Karpas-422 (cell line): Measurements from ENCODE around the gene IMMT. TPM values are rescaled to one million over a fixed set of nuclear protein-coding genes. Genes with fewer than 3 reads are reported as not detected.
"Not testable (repeated sequence)": the region's sequence is repeated elsewhere in the genome, so short reads cannot be mapped to it uniquely, and the experiment has no call there.

ENCODE experiments used
- DNase-seq: peaks from one replicate; pipeline ENCODE4 v3.0.0-alpha.2; 2015
- H2AFZ ChIP-seq: fragments of 200-600 bp; sonication (generic); 2 replicates; pipeline ENCODE4 v1.6.1; 2014; ENCODE audit warnings: antibody characterized with exemption, low read length, mixed read lengths
- H3K27ac ChIP-seq: fragments of 200-600 bp; sonication (generic); 2 replicates; pipeline ENCODE4 v1.5.1; 2014; ENCODE audit warnings: mild to moderate bottlenecking, low read length, moderate library complexity
- H3K27me3 ChIP-seq: fragments of 200-600 bp; sonication (generic); 2 replicates; pipeline ENCODE4 v1.6.1; 2014; ENCODE audit warnings: low read length, mixed read lengths
- H3K36me3 ChIP-seq: fragments of 200-600 bp; sonication (generic); 2 replicates; pipeline ENCODE4 v1.6.1; 2014; ENCODE audit warnings: low read length, mixed read lengths; ENCODE audit not compliant: insufficient read depth
- H3K4me1 ChIP-seq: fragments of 200-600 bp; sonication (generic); 2 replicates; pipeline ENCODE4 v1.6.1; 2014; ENCODE audit warnings: mild to moderate bottlenecking, low read length, mixed read lengths
- H3K4me2 ChIP-seq: fragments of 200-600 bp; sonication (generic); 2 replicates; pipeline ENCODE4 v1.6.1; 2014; ENCODE audit warnings: low read length, low read depth, mild to moderate bottlenecking; ENCODE audit not compliant: poor library complexity, severe bottlenecking
- H3K4me3 ChIP-seq: fragments of 200-600 bp; sonication (generic); 2 replicates; pipeline ENCODE4 v1.5.1; 2014; ENCODE audit warnings: mild to moderate bottlenecking, antibody characterized with exemption, low read length, mixed read lengths
- H3K79me2 ChIP-seq: fragments of 200-600 bp; sonication (generic); 2 replicates; pipeline ENCODE4 v1.6.1; 2014; ENCODE audit warnings: mild to moderate bottlenecking, low read length, mixed read lengths
- H3K9ac ChIP-seq: fragments of 200-600 bp; sonication (generic); 2 replicates; pipeline ENCODE4 v1.6.0; 2014; ENCODE audit warnings: low read length
- H3K9me2 ChIP-seq: fragments of 200-600 bp; sonication (generic), shearing (Covaris generic); replicated peaks from 2 replicates; pipeline ENCODE4 v1.6.0; 2014; ENCODE audit warnings: mild to moderate bottlenecking, low read length, moderate library complexity; ENCODE audit not compliant: insufficient read depth
- H3K9me3 ChIP-seq: fragments of 300-700, 200-600 bp; sonication (generic); 2 replicates; pipeline ENCODE4 v1.6.1; 2014; ENCODE audit warnings: low read length, mixed read lengths
- H4K20me1 ChIP-seq: fragments of 200-600 bp; sonication (generic); 2 replicates; pipeline ENCODE4 v1.6.1; 2014; ENCODE audit warnings: mild to moderate bottlenecking, antibody characterized with exemption, low read length, low read depth; ENCODE audit not compliant: insufficient read depth
- total RNA-seq: library from RNA; depleted of rRNA; stranded (reverse); fragments of >200 nt; shearing (Covaris generic); gene quantifications from 2 replicates; pipeline ENCODE4 v1.2.3, GENCODE V29; 2014; ENCODE audit warnings: low replicate concordance; rRNA removed

IMMT gene
- 75.6 and 115 TPM in 2 replicates for total RNA-seq

- Histone ChIP-seq H3K27me3 (no peaks in the 10 kb centered on the region), H2AFZ (no peak within 1 kb of the TSS), H3K4me2 (peak within 1 kb of the TSS; percentile 97), H3K4me1 (peaks cover 40% of the 10 kb centered on the region), H3K27ac (peak within 1 kb of the TSS; percentile 92), H3K36me3 (peaks cover 14% of the 10 kb centered on the region; the same call in 1 of the 2 replicates), H3K4me3 (peak within 1 kb of the TSS; percentile 73), H3K9me3 (no peaks in the 10 kb centered on the region), H4K20me1 (peaks cover 32% of the 10 kb centered on the region), H3K9me2 (no peaks in the 10 kb centered on the region), H3K9ac (peak within 1 kb of the TSS; percentile 97), H3K79me2 (peaks cover 77% of the 10 kb centered on the region)
- DNase-seq, result peak; percentile 99
Observed at GRCh38 chr2:86195055-86195807, at the start of gene IMMT. IMMT (minus strand) TSS chr2:86195462; CDS start chr2:86195382, 80 bp downstream.

GRCh38 chr2:86244781-86245180, 49.5 kb upstream of the IMMT start:
- H3K27ac ChIP-seq, H3K9me2 ChIP-seq, H3K27me3 ChIP-seq, H3K9ac ChIP-seq, H3K4me3 ChIP-seq, H3K4me2 ChIP-seq, H3K9me3 ChIP-seq, DNase-seq, H3K36me3 ChIP-seq, H2AFZ ChIP-seq, H3K79me2 ChIP-seq, H4K20me1 ChIP-seq: not testable (repeated sequence)
- peaks cover 13% of the 10 kb centered on the region for H3K4me1 ChIP-seq

GRCh38 chr2:86243950-86244733, 48.9 kb upstream of the IMMT start:
- Histone ChIP-seq H3K36me3 (no peaks in the 10 kb centered on the region), H3K27me3 (no peaks in the 10 kb centered on the region; the same call in 1 of the 2 replicates), H3K4me2 (no peak overlapping the region), H3K4me1 (peaks cover 6% of the 10 kb centered on the region), H3K27ac (no peak overlapping the region), H3K9ac (no peak overlapping the region), H4K20me1 (no peaks in the 10 kb centered on the region), H3K9me2 (no peaks in the 10 kb centered on the region), H3K4me3 (no peak overlapping the region), H2AFZ (no peak overlapping the region), H3K79me2 (no peaks in the 10 kb centered on the region), H3K9me3 (no peaks in the 10 kb centered on the region)
- peak; percentile 67 for DNase-seq

GRCh38 chr2:86243272-86243671, 48.0 kb upstream of the IMMT start:
- no peak overlapping the region for H3K4me3 ChIP-seq
- H2AFZ ChIP-seq, result no peak overlapping the region
- no peak overlapping the region for H3K9ac ChIP-seq
- no peaks in the 10 kb centered on the region; the same call in 1 of the 2 replicates for H3K27me3 ChIP-seq
- H3K27ac ChIP-seq, result no peak overlapping the region
- peaks cover 6% of the 10 kb centered on the region for H3K4me1 ChIP-seq
- DNase-seq, result no peak
- no peaks in the 10 kb centered on the region for H3K79me2 ChIP-seq
- no peaks in the 10 kb centered on the region for H4K20me1 ChIP-seq
- H3K9me3 ChIP-seq, result no peaks in the 10 kb centered on the region
- no peaks in the 10 kb centered on the region for H3K9me2 ChIP-seq
- H3K36me3 ChIP-seq, result no peaks in the 10 kb centered on the region
- no peak overlapping the region for H3K4me2 ChIP-seq

- no peak overlapping the region for H3K4me2 ChIP-seq
- no peaks in the 10 kb centered on the region for H3K9me3 ChIP-seq
- no peak overlapping the region for H3K9ac ChIP-seq
- H3K4me3 ChIP-seq, result no peak overlapping the region
- no peaks in the 10 kb centered on the region; the same call in 1 of the 2 replicates for H3K27me3 ChIP-seq
- peaks cover 6% of the 10 kb centered on the region for H3K4me1 ChIP-seq
- no peak overlapping the region for H3K27ac ChIP-seq
- no peaks in the 10 kb centered on the region for H4K20me1 ChIP-seq
- no peaks in the 10 kb centered on the region for H3K9me2 ChIP-seq
- H3K79me2 ChIP-seq, result no peaks in the 10 kb centered on the region
- DNase-seq, result no peak
- no peaks in the 10 kb centered on the region for H3K36me3 ChIP-seq
- H2AFZ ChIP-seq, result no peak overlapping the region
Observed at GRCh38 chr2:86241611-86242010, 46.3 kb upstream of the IMMT start.

GRCh38 chr2:86240251-86240650, 45.0 kb upstream of the IMMT start:
- H3K27ac ChIP-seq, result no peak overlapping the region
- no peaks in the 10 kb centered on the region; the same call in 1 of the 2 replicates for H3K27me3 ChIP-seq
- H3K36me3 ChIP-seq, result no peaks in the 10 kb centered on the region
- DNase-seq, result no peak
- H3K4me2 ChIP-seq, result no peak overlapping the region
- H3K9ac ChIP-seq, result no peak overlapping the region
- no peak overlapping the region for H2AFZ ChIP-seq
- H3K4me3 ChIP-seq, result no peak overlapping the region
- H4K20me1 ChIP-seq, result no peaks in the 10 kb centered on the region
- H3K9me3 ChIP-seq, result no peaks in the 10 kb centered on the region
- no peaks in the 10 kb centered on the region for H3K79me2 ChIP-seq
- no peaks in the 10 kb centered on the region for H3K9me2 ChIP-seq
- peaks cover 6% of the 10 kb centered on the region for H3K4me1 ChIP-seq

GRCh38 chr2:86239745-86240144, 44.5 kb upstream of the IMMT start:
- Histone ChIP-seq H3K36me3 (no peaks in the 10 kb centered on the region), H4K20me1 (no peaks in the 10 kb centered on the region), H3K27ac (no peak overlapping the region), H3K9me3 (no peaks in the 10 kb centered on the region), H3K4me1 (peaks cover 6% of the 10 kb centered on the region), H3K4me3 (no peak overlapping the region), H3K79me2 (no peaks in the 10 kb centered on the region), H3K4me2 (no peak overlapping the region), H3K27me3 (no peaks in the 10 kb centered on the region; the same call in 1 of the 2 replicates), H3K9ac (no peak overlapping the region), H3K9me2 (no peaks in the 10 kb centered on the region), H2AFZ (no peak overlapping the region)
- no peak for DNase-seq

GRCh38 chr2:86239326-86239725, 44.1 kb upstream of the IMMT start:
- no peak overlapping the region for H3K4me2 ChIP-seq
- no peaks in the 10 kb centered on the region for H4K20me1 ChIP-seq
- no peak overlapping the region for H2AFZ ChIP-seq
- H3K9me2 ChIP-seq, result no peaks in the 10 kb centered on the region
- H3K4me1 ChIP-seq, result peaks cover 6% of the 10 kb centered on the region
- H3K79me2 ChIP-seq, result no peaks in the 10 kb centered on the region
- H3K9me3 ChIP-seq, result no peaks in the 10 kb centered on the region
- H3K9ac ChIP-seq, result no peak overlapping the region
- no peaks in the 10 kb centered on the region; the same call in 1 of the 2 replicates for H3K27me3 ChIP-seq
- no peak overlapping the region for H3K27ac ChIP-seq
- H3K4me3 ChIP-seq, result no peak overlapping the region
- H3K36me3 ChIP-seq, result no peaks in the 10 kb centered on the region
- DNase-seq, result no peak
